HG02840 (cell line): ENCODE measurements around the gene PNPLA2.

Experiments used
- ATAC-seq: cut with Tn5 transposase; IDR thresholded peaks from one replicate; pipeline ENCODE4 v1.9.1; 2021; ENCODE audit warnings: mild to moderate bottlenecking, moderate library complexity, moderate number of reproducible peaks; ENCODE audit not compliant: unreplicated experiment, low FRiP score

The PNPLA2 gene

DNA sequence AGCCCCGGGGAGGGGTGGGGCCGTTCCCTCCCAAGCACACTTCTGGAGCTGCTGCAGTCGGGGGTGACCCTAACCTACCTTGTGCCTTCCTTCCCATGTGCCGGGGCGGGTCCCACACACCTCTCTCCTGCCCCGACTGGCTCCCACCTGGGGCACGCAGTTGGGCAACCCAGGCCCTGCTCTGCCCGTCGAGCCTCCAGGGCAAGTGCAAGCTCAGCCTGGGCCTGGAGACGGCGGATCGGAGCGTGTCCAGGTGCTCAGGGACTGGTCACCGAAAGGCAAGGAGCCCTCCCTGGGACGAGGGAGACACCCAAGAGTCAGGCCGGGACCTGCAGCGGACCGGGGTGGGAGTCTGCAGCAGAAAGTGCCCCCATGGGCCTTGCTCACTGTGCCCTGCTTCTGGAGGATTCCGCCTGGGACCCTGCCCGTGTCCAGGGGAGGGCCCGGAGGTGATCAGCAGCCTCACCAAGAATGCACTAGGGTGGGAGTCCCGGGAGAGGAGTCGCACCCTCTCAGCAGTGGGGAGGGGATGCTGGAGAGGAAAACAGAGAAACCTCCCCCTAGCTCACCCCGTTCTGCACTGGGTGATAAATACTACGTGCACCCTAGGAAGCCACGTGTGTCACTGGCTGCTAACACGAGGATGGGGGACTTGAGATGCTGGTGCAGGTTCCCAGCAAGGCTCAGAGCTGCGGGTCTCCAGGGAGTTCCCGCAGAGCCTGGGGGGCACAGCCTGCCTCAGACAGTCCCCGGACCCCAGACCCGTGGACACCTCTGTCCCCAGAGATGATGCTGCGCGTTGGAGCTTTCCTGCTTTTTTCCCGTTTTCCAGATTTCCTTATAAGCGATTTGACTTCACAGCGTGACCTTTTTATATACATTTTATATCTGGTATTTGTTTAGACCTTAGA lies 36.2 kb upstream of the PNPLA2 start:
- no peak for ATAC-seq

DNA sequence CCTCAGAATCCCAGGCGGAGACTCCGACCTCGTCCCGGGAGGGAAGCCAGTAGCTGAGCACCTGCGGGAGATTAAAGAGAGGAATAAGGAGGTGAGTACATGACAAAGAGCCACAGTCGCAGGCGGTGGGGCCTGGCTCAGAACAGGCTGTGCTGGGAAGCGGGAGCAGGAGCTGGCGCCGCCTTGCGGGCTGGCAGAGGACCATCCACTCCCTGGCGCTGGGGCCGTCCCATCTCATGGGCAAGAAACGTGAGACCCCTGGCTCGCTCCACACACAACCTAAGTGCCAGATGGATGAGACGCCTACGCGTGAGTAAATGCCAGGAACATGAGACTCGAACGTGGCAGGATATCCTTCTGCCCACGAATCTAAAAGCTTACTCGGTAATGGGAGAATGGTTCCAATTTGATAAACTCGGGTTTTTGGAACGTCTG lies 35.1 kb upstream of the PNPLA2 start:
- no peak for ATAC-seq

GRCh38 chr11:786235-787083 lies 32.3 kb upstream of the PNPLA2 start:
- ATAC-seq: no peak

- ATAC-seq: no peak
Observed at GRCh38 chr11:787084-787675, 31.5 kb upstream of the PNPLA2 start.

DNA sequence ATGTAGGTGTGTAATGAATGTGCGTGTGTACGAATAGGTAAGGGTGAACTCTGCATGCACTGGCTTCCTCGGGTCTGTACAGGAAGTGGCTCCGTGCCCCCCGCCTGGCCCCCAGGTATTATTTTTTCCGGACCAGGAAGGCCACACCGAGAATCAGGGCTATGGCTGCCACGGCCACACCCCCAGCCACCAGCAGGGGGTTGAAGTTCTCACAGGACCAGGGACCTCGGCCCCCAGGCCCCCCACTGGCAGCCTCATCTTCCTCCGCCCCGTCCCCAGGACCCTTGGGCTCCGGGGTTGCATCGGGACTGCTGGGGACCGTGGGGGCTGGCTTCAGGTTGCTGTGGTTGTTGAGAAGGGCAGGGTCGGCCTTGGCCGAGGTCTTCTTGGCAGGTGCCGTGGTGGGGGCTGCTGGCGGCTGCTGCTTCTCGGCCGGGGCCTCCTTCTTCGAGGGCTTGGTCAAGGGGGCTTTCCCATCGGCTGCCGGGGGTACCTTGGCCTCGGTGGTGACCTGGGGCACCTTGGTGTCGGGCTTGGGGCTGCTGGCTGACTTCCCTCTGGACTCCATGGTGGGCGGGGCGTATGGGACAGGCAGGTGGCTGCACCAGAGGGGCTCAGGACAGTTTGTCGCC lies 30.6 kb upstream of the PNPLA2 start:
- no peak for ATAC-seq

DNA sequence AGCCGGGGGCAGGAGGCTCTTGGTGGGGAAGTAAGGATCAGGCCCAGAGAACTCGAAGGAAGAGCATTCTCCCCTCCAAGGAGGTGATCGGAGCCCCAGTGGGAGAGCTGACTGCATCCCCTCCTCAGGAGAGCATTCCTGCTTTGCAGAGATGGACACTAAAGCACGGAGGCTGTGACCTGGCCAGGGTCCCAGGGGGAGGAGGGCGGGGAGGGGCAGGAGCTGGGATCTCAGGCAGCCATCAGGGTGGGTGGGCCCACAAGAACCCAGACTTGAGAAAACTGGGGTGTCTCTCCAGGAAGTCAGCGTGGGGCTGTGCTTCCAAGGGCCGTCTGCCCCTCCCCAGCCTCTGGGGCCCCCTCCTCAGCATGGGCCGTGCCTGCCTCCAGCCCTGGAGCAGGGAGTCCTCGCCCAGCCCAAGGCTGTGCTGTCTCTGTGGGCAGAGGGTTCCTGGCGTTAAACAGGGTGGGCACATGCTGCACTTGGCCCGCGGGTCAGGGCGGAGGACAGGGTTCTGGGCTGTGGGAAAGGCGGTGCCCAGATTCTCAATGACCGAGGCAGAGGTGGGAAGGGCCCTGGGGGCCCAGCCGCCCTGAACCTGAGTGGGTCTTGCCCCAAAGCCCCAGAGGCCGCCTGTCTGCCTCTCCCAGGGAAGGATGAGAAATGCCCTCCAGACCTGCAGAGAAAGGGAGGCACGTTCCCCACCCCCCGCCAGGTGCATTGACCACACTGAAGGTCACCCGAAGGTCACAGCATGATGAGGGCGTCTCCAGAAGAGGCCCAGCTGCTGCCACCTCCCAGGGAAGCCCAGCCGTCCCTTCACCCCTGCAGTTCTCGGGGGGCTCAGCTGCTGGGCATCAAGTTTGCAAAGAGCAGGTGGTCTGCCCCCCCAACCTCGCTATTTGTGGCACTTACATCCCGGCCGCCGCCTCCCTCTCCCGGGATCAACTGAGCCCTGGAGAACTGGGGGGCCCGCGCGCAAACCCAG lies 29.5 kb upstream of the PNPLA2 start:
- ATAC-seq: no peak

- no peak for ATAC-seq
Observed at GRCh38 chr11:789943-790342, 28.8 kb upstream of the PNPLA2 start, which contains the start of gene CEND1. CEND1 (minus strand) TSS chr11:790090; CDS start chr11:788576, 1,514 bp downstream.

DNA sequence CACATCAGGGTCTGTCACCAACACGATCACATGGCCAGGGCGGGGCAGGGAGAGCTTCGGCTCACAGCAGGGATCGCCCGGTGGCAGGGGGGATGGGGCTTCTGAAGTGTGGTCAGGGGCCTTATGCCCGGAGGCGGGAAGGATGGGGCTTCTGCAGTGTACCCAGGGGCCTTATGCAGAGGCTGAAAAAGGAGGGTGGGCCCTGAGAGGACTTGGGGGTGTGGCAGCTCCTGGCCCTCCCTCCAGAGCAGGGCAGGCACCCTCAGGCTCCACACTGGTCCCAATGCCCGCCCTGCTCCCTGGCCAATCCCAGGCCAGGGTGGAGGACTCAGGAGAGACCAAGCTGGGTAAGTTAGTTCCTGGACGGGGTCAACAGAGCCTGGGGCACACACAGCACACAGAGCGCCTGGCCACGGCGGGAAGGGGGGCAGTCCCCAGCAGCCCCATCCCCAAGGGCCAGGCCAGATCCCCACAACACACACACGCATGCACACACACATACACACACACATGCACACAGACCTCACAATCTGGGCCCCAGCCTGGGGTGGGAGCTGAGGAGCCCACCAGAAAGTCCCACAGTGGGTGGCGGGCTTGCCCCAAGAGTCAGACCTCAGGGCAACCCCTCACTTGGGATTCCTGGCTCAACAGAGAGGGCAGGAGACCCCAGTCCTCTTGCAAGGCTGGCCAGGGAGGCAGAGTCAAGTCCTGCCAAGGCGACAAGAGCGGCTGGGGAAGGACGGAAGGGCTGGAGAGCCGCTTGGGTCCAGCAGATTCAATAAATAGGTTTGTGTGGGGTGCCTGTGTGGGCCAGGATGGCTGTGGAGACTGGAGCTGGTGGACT lies 27.8 kb upstream of the PNPLA2 start:
- no peak for ATAC-seq

GRCh38 chr11:791658-792534 lies 26.8 kb upstream of the PNPLA2 start:
- ATAC-seq: no peak

DNA sequence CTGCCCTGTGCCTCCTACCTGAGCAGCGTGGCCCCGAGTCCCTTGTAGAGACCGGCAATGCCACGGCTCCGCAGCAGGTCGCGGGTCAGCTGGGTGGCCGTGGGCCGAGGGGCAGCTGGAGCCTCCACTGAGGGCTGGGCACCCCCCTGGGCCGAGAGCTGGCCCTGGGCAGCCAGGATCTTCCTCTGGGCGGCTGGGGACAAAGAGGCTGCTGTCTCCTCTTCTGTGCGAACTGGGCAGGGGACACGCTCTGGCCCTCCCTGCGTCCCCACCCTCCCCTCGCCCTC lies 26.2 kb upstream of the PNPLA2 start:
- ATAC-seq: no peak

- ATAC-seq: no peak
Observed at GRCh38 chr11:792873-793272, 25.8 kb upstream of the PNPLA2 start.

- ATAC-seq: no peak
Observed at GRCh38 chr11:793556-793955, 25.2 kb upstream of the PNPLA2 start.

- no peak for ATAC-seq
Observed at GRCh38 chr11:794013-794765, 24.5 kb upstream of the PNPLA2 start.

DNA sequence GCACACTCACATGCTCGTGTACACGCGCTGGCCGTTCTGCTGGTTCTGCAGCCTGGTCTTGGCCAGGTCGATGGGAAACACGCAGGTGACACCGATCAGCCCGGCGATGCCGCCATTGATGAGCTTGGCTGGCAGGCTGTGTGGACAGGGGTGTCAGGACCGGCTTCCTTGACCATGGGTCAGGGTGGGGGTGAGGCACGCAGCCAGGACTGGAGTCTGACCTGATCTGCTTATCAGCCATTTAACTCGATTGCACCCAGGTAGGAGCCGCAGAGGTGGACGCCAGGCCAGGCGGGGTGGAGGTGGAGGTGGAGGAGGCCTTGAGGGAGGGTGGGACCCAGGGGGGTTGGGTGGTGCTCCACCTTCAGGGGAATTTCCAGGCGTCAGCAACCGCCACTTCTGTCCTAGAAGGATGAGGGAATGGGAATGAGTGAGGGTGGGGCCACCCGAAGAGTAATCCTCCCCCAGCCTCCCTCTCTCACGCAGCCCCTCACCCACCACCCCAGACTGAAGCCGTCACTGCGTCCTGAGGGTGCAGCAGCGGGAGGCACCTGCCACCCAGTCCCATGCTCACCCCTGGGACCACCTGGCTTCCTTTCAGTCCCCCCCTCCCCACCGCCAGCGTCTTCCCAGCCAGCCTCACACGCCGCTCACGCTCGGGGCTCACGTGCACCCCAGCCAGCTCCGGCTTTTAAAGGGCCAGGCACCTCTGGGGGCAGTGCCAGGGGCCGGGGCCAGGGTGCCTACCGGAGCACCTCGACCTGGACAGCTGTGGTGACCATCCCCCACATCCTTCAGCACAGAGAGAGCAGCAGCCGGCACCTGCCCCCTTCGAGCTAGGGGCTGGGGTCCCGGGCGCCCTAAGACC lies 23.7 kb upstream of the PNPLA2 start:
- no peak for ATAC-seq

GRCh38 chr11:795634-796564 lies 22.8 kb upstream of the PNPLA2 start:
- no peak for ATAC-seq
